Measurements from ENCODE around the gene SRPRB.
A peak's percentile ranks its signal among the peaks of the same experiment; 100 is the strongest.

DNA sequence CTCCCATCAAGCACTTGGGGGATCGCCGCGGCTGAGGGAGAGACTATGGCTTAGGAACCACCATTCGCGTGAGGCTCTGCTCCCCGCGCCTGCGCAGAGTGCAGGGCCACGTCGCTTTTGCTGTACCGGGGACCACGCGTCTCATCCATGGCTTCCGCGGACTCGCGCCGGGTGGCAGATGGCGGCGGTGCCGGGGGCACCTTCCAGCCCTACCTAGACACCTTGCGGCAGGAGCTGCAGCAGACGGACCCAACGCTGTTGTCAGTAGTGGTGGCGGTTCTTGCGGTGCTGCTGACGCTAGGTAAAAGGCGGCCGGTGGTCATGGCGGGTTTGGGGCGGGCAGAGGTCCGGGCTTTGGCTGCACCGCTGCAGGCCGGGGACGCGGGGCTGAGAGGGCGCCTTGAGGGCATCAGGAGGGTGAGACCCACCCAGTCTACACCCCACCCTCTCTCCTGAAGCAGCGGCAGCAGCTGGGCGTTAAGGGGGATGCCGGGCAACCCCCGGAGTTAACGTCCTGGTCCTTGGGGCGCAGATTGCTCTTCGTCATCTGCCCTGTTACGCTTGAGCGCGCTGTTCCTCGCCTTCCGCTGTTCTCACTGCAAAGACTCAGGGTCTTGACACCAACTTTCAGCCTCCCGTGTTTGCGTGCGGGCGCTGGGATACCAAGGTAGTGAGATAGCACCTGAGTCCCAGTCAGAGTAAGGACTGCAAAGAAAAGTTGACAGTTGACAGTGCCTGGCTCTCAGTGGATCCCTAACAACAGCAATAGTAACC, at the start of gene SRPRB:
- TF ChIP-seq, protein P1, sequence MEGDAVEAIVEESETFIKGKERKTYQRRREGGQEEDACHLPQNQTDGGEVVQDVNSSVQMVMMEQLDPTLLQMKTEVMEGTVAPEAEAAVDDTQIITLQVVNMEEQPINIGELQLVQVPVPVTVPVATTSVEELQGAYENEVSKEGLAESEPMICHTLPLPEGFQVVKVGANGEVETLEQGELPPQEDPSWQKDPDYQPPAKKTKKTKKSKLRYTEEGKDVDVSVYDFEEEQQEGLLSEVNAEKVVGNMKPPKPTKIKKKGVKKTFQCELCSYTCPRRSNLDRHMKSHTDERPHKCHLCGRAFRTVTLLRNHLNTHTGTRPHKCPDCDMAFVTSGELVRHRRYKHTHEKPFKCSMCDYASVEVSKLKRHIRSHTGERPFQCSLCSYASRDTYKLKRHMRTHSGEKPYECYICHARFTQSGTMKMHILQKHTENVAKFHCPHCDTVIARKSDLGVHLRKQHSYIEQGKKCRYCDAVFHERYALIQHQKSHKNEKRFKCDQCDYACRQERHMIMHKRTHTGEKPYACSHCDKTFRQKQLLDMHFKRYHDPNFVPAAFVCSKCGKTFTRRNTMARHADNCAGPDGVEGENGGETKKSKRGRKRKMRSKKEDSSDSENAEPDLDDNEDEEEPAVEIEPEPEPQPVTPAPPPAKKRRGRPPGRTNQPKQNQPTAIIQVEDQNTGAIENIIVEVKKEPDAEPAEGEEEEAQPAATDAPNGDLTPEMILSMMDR (IDR thresholded peaks at IDR 0.05) = peak in 2 of 4 experiments; percentile 5 to 33
- TF ChIP-seq EP300 (IDR thresholded peaks at IDR 0.05) = no peak
